C4-2B (cell line): Measurements from ENCODE around the gene THAP11.
"Not testable (repeated sequence)": the region's sequence is repeated elsewhere in the genome, so short reads cannot be mapped to it uniquely, and the experiment has no call there.

Source experiments
- H3K27ac ChIP-seq: fragments of 450-650 bp; 2 replicates; pipeline ENCODE4 v1.5.1; 2017
- ZFX ChIP-seq: fragments of 450-650 bp; IDR thresholded peaks from 2 replicates; pipeline ENCODE4 v1.6.1; 2017
- TF ChIP-seq, protein P1 (sequence below): fragments of 450-650 bp; conservative IDR thresholded peaks from 2 replicates; pipeline ENCODE4 v1.5.1; 2017; ENCODE audit warnings: mild to moderate bottlenecking

The THAP11 gene

DNA sequence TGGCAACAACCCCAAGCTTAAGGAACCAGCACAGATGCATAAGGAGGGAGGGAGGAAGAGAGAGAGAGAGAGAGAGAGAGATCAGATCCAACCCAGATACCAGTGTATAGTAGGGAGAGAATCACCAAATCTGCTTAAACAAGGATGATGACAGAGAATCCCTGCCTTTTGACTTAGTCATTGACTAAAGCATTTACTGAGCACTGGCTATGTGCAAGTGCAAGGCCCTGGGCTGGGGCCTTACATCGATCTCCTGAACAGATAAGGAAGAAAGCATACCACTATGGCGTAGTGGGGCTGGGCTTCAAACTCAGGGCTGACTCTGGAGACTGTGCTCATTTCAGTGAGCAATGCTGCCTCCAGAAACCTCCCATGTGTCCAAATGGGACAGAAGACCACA is 19.6 kb upstream of the THAP11 start:
- no peak for TF ChIP-seq ZFX
- TF ChIP-seq, protein P1, sequence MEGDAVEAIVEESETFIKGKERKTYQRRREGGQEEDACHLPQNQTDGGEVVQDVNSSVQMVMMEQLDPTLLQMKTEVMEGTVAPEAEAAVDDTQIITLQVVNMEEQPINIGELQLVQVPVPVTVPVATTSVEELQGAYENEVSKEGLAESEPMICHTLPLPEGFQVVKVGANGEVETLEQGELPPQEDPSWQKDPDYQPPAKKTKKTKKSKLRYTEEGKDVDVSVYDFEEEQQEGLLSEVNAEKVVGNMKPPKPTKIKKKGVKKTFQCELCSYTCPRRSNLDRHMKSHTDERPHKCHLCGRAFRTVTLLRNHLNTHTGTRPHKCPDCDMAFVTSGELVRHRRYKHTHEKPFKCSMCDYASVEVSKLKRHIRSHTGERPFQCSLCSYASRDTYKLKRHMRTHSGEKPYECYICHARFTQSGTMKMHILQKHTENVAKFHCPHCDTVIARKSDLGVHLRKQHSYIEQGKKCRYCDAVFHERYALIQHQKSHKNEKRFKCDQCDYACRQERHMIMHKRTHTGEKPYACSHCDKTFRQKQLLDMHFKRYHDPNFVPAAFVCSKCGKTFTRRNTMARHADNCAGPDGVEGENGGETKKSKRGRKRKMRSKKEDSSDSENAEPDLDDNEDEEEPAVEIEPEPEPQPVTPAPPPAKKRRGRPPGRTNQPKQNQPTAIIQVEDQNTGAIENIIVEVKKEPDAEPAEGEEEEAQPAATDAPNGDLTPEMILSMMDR: no peak
- no peak overlapping the region for H3K27ac ChIP-seq

- H3K27ac ChIP-seq: no peak overlapping the region
- TF ChIP-seq, protein P1: no peak
- no peak for TF ChIP-seq ZFX
Measured at GRCh38 chr16:67825119-67825518, 17.0 kb upstream of the THAP11 start.

GRCh38 chr16:67825906-67826305 is 16.2 kb upstream of the THAP11 start:
- no peak overlapping the region for H3K27ac ChIP-seq
- TF ChIP-seq ZFX: no peak
- TF ChIP-seq, protein P1: no peak

DNA sequence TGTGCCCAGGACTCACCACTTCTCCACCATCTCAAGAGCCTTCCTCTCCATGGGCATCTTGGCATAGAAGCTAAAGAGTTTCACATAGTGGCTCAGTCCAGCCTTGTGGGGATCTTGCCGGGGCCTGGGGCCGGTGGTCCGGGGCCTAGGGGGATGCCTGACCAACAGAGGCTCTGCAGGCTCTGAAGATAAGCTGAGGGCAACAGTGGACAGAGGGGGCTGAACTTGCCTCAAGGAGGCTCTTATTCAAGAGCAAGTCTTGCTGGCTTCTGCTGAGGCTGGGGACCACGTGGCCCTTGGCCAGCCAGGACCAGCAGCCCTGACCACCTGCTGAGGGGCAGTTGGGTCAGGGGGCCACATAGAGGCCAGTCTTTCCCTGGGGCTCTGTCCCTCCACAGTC is 13.5 kb upstream of the THAP11 start:
- no peak overlapping the region for H3K27ac ChIP-seq
- TF ChIP-seq, protein P1: no peak
- TF ChIP-seq ZFX: no peak

DNA sequence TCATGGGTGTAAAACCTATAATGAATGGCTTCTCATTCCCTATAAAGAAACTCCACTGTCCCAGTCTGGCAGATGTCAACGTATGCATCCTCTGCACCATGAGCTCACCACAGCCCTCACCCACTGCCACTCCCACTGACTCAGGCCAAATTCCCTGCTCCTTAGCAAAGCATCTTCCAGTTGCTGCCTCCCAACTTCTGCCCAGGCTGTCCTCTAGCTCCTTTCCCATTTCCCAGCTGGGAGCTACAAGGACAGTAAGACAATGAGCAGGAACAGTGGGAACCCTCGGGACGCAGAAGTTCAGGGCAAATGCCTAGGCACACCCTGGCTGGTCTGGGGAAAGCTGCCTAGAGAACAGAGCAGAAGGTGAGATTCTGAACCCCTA is 9.1 kb upstream of the THAP11 start:
- TF ChIP-seq, protein P1: no peak
- TF ChIP-seq ZFX: no peak
- peak overlapping the region; percentile 82 for H3K27ac ChIP-seq

DNA sequence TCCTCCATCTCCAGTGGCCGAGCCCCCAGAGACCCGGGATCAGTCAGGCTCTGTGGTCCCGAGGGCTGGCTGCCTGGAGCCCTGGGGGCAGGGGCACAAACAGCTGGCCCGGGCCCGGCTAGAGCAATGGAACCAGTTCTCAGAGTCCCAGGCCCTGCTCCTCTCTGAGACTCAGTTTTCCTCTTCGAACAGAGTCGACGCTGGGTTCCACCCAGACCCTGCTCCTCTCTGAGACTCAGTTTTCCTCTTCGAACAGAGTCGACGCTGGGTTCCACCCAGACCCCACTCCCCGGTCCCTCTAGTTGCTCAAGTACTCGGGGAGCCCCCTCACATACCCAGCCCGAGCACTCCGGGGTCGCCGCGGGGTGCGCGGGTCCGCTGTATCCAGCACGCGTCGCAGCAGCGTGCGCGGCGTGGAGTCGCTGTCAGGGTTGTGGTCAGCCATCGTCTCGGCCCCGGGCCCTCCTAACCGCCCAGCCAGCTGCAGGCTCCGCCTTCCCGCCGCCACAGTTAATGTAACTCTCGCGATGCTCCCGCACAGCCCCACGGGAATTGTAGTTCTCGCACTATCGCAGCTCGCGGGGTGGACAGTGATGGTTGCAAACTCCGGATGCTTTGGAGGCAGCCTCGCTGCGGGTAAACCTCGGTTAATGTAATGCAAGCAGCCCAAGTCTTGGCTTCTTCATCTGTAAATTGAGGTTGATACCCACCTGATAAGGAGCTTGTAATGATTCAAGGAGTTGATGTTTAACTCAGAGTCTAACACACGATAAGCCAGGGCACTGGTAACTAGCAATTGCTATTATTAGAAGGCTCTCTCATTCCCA is 8.5 kb upstream of the THAP11 start:
- H3K27ac ChIP-seq: peak overlapping the region; percentile 82
- TF ChIP-seq, protein P1: no peak
- peak; percentile 42; the same call in 1 of the 2 replicates for TF ChIP-seq ZFX

GRCh38 chr16:67834242-67834614 is 7.9 kb upstream of the THAP11 start:
- no peak overlapping the region for H3K27ac ChIP-seq
- TF ChIP-seq, protein P1: no peak
- TF ChIP-seq ZFX: no peak

DNA sequence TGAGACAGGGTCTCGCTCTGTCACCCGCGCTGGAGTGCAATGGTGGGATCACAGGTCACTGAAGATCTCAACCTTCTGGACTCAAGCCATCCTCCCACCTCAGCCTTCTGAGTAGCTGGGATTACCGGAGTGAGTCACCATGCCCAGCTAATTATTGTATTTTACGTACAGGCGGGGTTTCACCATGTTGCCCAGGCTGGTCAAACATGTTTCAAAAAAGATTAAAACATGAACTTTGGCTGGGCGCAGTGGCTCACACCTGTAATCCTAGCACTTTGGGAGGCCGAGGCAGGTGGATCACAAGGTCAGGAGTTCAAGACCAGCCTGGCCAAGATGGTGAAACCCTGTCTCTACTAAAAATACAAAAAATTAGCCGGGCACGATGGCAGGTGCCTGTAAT is 4.9 kb upstream of the THAP11 start:
- not testable (repeated sequence) for H3K27ac ChIP-seq
